HUES6 (cell line): ENCODE measurements around the gene FBXO10.

Experiments used
- H3K27ac ChIP-seq: 2 replicates; pipeline ENCODE4 v1.7.0; 2013; ENCODE audit warnings: low read depth, mild to moderate bottlenecking, low read length, inconsistent platforms
- H3K27me3 ChIP-seq: 2 replicates; pipeline ENCODE4 v1.6.1; 2013; ENCODE audit warnings: low read length; ENCODE audit not compliant: control insufficient read depth, insufficient read depth
- H3K36me3 ChIP-seq: 2 replicates; pipeline ENCODE4 v1.6.1; 2013; ENCODE audit warnings: low read length; ENCODE audit not compliant: control insufficient read depth, insufficient read depth
- H3K4me1 ChIP-seq: 2 replicates; pipeline ENCODE4 v1.6.1; 2013; ENCODE audit warnings: low read length; ENCODE audit not compliant: control insufficient read depth, insufficient read depth
- H3K4me3 ChIP-seq: 2 replicates; pipeline ENCODE4 v1.5.1; 2013; ENCODE audit warnings: low read depth, low read length
- H3K9ac ChIP-seq: one replicate; pipeline ENCODE4 v1.6.1; 2013; ENCODE audit warnings: mild to moderate bottlenecking, low read length
- H3K9me3 ChIP-seq: 2 replicates; pipeline ENCODE4 v1.6.1; 2013; ENCODE audit warnings: low read depth, low read length; ENCODE audit not compliant: control insufficient read depth, insufficient read depth

FBXO10 gene

DNA sequence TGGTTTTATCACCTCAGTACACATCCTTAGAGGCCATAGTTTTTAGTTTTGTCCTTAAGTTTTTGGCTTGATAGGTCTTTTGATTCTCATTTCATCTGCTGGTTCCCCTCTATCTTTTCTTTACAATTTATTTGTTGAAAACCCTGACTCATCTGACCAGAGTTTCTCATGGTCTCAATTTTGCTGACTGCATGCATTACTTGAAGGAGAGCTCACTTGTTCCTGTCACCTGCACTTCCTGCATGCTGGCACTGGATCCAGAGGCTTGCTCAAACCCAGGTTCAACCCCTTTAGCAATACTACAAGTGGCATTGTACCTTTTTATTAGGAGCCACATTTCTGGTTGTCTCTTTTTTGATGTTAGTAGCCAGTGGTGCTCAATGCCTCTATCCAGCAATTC lies 26.7 kb downstream of the FBXO10 start:
- no peak overlapping the region for H3K9ac ChIP-seq
- H3K27ac ChIP-seq = no peak overlapping the region
- H3K36me3 ChIP-seq = peaks cover 2% of the 10 kb centered on the region; the same call in 1 of the 2 replicates
- no peak overlapping the region for H3K4me3 ChIP-seq
- H3K4me1 ChIP-seq = no peaks in the 10 kb centered on the region
- no peaks in the 10 kb centered on the region for H3K27me3 ChIP-seq
- no peaks in the 10 kb centered on the region for H3K9me3 ChIP-seq

DNA sequence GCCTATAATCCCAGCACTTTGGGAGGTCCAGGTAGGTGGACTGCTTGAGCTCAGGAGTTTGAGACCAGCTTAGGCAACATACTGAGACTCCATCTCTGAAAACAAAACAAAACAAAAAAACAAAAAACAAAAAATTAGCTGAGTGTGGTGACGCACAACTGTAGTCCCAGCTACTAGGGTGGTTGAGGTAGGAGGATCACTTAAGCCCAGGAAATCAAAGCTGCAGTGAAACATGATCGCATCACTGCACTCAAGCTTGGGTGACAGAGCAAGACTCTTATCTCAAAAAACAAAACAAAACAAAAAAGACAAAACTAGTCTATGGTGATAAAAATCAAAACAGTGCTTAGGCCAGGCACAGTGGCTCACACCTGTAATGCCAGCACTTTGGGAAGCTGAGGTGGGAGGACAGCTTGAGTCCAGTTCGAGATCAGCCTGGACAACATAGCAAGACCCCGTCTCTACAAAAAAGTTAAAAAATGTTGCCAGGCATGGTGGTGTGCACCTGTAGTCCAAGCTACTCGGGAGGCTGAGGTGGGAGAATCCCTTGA lies 28.8 kb downstream of the FBXO10 start:
- Histone ChIP-seq H3K4me1 (no peaks in the 10 kb centered on the region), H3K27me3 (no peaks in the 10 kb centered on the region), H3K4me3 (no peak overlapping the region), H3K27ac (no peak overlapping the region), H3K9me3 (no peaks in the 10 kb centered on the region), H3K9ac (no peak overlapping the region), H3K36me3 (peaks cover 2% of the 10 kb centered on the region; the same call in 1 of the 2 replicates)

DNA sequence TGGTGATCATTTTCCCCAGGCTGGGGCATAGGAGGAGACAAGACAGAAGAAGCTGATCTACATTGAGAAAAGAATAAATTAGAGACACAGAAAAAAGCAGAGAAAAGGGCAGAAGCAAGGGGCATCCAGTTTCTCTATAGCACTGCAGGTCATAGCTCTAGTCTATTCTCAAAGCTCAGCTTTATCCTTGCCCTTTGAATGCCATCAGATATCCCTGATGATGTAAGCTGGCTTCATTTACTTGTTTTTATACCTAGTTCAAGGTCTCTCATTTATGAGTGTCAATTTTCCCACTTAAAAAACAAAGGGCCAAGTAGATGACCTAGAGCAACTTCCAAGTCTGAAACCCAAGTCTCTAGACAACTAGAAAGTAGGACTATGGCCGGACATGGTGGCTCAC lies 32.7 kb downstream of the FBXO10 start:
- Histone ChIP-seq H3K9me3 (no peaks in the 10 kb centered on the region), H3K36me3 (peaks cover 25% of the 10 kb centered on the region), H3K4me3 (no peak overlapping the region)

DNA sequence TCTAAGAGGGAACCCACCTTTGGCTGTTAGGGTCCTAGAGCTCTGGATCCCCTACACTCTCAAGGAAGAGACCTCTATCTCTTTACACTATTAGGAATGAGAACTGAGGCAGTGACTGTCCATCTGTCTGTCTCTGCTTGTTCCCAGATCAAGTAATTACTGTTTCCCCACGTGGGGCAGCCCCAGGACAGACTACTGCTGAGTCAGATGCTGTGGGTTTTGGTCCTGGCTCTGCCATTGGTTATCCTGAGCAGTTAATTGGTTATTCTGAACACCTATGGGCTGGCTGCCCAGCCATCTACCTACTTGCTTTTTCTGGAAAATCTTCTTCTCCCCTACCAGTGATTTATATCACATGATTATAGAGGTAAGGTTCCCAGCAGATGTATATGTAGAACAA lies 33.3 kb downstream of the FBXO10 start:
- Histone ChIP-seq H3K4me3 (no peak overlapping the region), H3K4me1 (no peaks in the 10 kb centered on the region), H3K27me3 (no peaks in the 10 kb centered on the region), H3K36me3 (peaks cover 29% of the 10 kb centered on the region), H3K9ac (no peak overlapping the region), H3K9me3 (no peaks in the 10 kb centered on the region), H3K27ac (no peak overlapping the region)

More for the DNA sequence above, 32.7 kb downstream of the FBXO10 start:
- H3K4me1 ChIP-seq = no peaks in the 10 kb centered on the region
- no peak overlapping the region for H3K27ac ChIP-seq
- no peaks in the 10 kb centered on the region for H3K27me3 ChIP-seq
- no peak overlapping the region for H3K9ac ChIP-seq

DNA sequence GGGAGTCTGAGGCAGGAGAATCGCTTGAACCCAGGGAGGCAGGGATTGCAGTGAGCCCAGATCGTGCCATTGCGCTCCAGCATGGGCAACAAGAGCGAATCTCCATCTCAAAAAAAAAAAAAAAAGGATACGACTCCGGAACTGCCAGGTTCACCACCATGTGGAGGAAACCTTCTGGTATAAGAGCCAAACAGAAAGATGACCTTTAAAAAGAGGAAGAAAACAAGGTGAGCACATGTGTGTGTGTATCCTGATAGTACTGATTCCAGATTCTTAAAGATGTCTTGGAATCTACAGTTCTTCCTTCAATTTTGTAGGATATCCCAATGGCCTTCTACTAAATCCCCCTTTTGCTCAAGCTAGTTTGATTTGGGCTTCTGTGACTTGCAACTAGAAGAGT lies 33.7 kb downstream of the FBXO10 start:
- no peaks in the 10 kb centered on the region for H3K27me3 ChIP-seq
- no peak overlapping the region for H3K4me3 ChIP-seq
- H3K36me3 ChIP-seq = peaks cover 33% of the 10 kb centered on the region
- H3K4me1 ChIP-seq = no peaks in the 10 kb centered on the region
- no peak overlapping the region for H3K9ac ChIP-seq
- no peak overlapping the region for H3K27ac ChIP-seq
- H3K9me3 ChIP-seq = no peaks in the 10 kb centered on the region

DNA sequence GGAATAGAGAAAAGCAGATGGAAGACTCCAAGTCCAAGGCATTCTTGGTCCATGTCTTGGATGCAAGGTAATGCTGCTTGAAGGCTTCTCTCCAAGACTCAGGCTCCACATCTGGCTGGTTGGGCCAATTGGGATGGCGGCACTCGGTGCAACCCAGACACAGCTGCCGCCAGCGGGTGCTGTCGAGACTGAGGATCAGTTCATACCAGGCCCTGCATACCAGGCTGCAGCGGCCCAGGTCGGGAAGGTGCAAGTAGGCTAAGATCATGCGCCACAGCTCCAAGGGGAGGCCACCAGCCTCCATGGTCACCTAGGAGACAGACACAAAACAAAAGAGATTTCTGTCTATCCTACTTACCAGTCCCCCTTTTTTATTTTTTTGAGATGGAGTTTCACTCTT lies 34.7 kb downstream of the FBXO10 start:
- Histone ChIP-seq H3K9me3 (no peaks in the 10 kb centered on the region), H3K4me1 (no peaks in the 10 kb centered on the region), H3K4me3 (no peak overlapping the region), H3K27ac (no peak overlapping the region), H3K9ac (no peak overlapping the region), H3K36me3 (peaks cover 41% of the 10 kb centered on the region), H3K27me3 (no peaks in the 10 kb centered on the region)

DNA sequence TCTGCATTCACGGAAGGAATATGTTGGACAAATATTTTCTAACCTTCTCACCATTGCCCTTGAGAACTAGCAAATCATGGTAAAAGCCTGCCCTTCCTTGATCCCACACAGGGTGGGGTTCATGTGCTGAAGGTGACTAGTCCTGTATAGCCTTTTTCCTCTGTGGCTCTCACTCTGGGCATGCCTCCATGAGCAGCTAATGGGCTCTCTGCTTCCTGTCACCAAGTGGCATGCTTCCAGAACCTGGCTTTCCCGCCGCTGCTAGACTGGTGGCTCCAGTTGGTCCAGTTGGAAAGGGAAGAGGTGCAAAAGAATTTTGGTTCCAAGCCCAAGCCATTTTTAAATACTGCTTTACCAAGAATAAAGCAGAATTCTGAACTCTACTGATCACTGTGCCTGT lies 35.5 kb downstream of the FBXO10 start:
- Histone ChIP-seq H3K36me3 (peaks cover 48% of the 10 kb centered on the region), H3K27me3 (no peaks in the 10 kb centered on the region), H3K9ac (no peak overlapping the region), H3K4me3 (no peak overlapping the region), H3K9me3 (no peaks in the 10 kb centered on the region), H3K27ac (no peak overlapping the region), H3K4me1 (no peaks in the 10 kb centered on the region)

DNA sequence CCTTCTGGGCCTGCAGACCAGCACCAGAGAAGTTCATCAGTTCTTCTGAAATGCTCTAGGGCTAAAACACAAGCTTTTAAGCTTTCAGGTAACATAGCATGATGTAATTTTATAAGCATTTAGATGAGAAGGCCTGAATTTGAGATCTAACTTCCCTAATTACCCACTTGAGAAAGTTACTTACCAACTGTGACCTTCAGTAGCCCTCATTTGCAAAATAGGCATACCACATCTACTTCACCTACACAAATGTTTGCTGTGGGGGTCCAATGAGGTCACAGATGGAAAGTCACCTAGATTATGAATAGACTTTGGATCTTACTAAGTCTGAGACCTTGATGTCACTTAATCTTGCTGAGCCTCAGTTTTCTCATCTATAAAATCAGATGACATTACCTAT lies 36.5 kb downstream of the FBXO10 start:
- no peaks in the 10 kb centered on the region for H3K4me1 ChIP-seq
- no peaks in the 10 kb centered on the region for H3K27me3 ChIP-seq
- H3K27ac ChIP-seq = no peak overlapping the region
- H3K9me3 ChIP-seq = no peaks in the 10 kb centered on the region
- peaks cover 50% of the 10 kb centered on the region for H3K36me3 ChIP-seq
- H3K9ac ChIP-seq = no peak overlapping the region
- no peak overlapping the region for H3K4me3 ChIP-seq

DNA sequence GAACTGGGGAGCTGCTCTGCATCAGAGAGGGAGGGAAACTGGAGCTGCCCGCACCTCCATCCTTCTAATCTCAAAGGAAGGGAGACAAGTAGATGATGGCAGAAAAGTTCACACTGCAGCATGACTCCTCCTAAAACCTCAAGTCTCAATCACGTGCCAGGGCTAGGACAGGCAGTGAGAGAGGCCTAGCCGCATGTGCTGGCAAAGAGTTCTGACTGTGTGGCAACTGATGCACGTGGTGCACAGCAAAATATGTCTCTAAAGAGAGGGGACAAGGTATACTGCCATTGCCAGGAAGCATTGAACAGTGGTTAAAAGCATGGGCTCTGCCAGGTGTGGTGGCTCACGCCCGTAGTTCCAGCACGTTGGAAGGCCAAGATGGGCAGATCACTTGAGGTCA lies 38.1 kb downstream of the FBXO10 start:
- no peak overlapping the region for H3K4me3 ChIP-seq
- H3K4me1 ChIP-seq = no peaks in the 10 kb centered on the region
- no peak overlapping the region for H3K9ac ChIP-seq
- H3K9me3 ChIP-seq = no peaks in the 10 kb centered on the region
- H3K27ac ChIP-seq = no peak overlapping the region
- H3K36me3 ChIP-seq = peaks cover 50% of the 10 kb centered on the region
- H3K27me3 ChIP-seq = no peaks in the 10 kb centered on the region

DNA sequence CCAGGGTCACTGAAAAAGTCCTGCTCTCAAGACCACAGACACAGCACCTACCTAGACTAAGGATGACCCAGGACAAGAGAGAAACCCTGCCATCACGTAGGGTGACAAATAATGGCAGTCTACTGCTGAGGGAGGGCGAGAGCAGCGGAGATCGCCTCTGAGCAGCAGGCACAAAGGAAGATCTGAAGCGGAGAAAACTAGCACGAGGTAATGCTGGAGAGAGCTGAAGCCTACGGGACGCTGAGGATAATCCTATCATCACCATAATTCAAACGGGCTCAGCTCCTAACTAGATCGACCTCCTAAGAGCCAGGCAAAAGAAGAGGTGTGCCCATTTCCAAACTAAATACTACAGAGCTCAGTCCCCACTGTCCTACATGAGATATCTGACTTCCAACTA lies 41.3 kb downstream of the FBXO10 start:
- H3K9me3 ChIP-seq = no peaks in the 10 kb centered on the region
- no peak overlapping the region for H3K4me3 ChIP-seq
- H3K27ac ChIP-seq = no peak overlapping the region
- no peaks in the 10 kb centered on the region for H3K4me1 ChIP-seq
- H3K27me3 ChIP-seq = no peaks in the 10 kb centered on the region
- no peak overlapping the region for H3K9ac ChIP-seq
- H3K36me3 ChIP-seq = peaks cover 50% of the 10 kb centered on the region

DNA sequence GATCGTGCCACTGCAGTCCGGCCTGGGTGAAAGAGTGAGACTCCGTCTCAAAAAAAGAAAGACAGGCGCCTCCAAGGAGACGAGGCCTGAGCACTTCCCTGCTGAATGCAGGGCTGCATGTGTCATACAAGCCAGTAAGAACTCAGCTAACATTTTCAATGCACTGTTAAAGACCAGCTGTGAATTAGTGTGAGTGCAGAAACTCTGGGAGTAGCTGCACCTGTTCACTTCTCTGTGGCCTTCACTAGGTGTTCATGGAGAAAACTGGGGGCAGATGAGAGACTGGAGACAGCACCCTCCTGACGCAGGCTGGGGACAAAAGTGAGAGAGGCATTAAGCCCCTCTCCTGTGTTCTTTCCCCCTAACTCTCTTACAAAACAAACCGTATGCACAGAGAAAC lies 41.8 kb downstream of the FBXO10 start:
- no peak overlapping the region for H3K9ac ChIP-seq
- H3K4me1 ChIP-seq = no peaks in the 10 kb centered on the region
- no peak overlapping the region for H3K27ac ChIP-seq
- no peaks in the 10 kb centered on the region for H3K27me3 ChIP-seq
- no peaks in the 10 kb centered on the region for H3K9me3 ChIP-seq
- peaks cover 47% of the 10 kb centered on the region for H3K36me3 ChIP-seq
- H3K4me3 ChIP-seq = no peak overlapping the region

DNA sequence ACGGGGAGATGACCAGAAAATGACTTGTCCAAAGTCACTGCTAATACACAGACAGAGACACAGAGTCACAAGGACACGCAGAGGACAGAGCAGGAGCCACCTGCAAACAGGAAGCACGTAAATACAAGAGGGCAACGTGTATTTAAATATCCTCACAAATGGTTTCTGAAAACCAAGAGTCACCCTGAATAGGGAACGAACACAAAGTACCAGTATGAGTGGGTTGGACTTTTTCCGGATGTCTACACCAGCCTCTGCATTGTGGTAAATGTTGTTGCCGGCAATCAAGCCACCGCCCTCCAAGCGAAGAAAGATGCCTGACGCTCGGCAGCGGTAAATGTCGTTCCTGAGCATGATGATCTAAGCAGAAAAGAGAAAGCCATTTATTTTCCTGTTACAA lies 44.5 kb downstream of the FBXO10 start:
- no peaks in the 10 kb centered on the region for H3K4me1 ChIP-seq
- peaks cover 49% of the 10 kb centered on the region for H3K36me3 ChIP-seq
- no peak overlapping the region for H3K27ac ChIP-seq
- no peak overlapping the region for H3K9ac ChIP-seq
- no peaks in the 10 kb centered on the region for H3K9me3 ChIP-seq
- no peak overlapping the region for H3K4me3 ChIP-seq
- no peaks in the 10 kb centered on the region for H3K27me3 ChIP-seq
